B cell (primary cell): ENCODE measurements around the gene NKTR. TPM values are rescaled to one million over a fixed set of nuclear protein-coding genes. Genes with fewer than 3 reads are reported as not detected.

Experiments used
- ATAC-seq: fragments of 200-7000 bp; cut with Tn5 transposase; one replicate; pipeline ENCODE4 v1.10.0; 2021; ENCODE audit warnings: low read depth, mild to moderate bottlenecking, moderate number of reproducible peaks, moderate library complexity
- CTCF ChIA-PET: fragments of 350-600 bp; sonication (Branson Sonifier 250); formaldehyde crosslinking; loops from one replicate; lab custom pipeline; 2021; ENCODE audit warnings: antibody characterized with exemption, inconsistent platforms; lab: Charles Lee
- POLR2A ChIA-PET: fragments of 350-600 bp; sonication (Branson Sonifier 250); formaldehyde crosslinking; loops from one replicate; lab custom pipeline; 2021; ENCODE audit warnings: antibody characterized with exemption; lab: Charles Lee
- DNase-seq: peaks from one replicate; pipeline ENCODE4 v3.0.0; 2013
- H2AFZ ChIP-seq: 2 replicates; pipeline ENCODE4 v1.6.1; 2012; ENCODE audit warnings: mild to moderate bottlenecking, low read depth, low read length; ENCODE audit not compliant: insufficient read depth, poor library complexity, severe bottlenecking
- H3K27ac ChIP-seq, 2 donors: 1 replicate in 1 of 2; 2 replicates in 1 of 2; pipeline ENCODE4 v1.5.1; 2012 to 2013; ENCODE audit warnings: low read length in 2 of 2, mild to moderate bottlenecking in 2 of 2, moderate library complexity in 1 of 2
- H3K27me3 ChIP-seq, 4 experiments: fragments of 200-600 bp in 1 of 4; sonication (generic) in 1 of 4; replicated peaks in 1 of 4; 1 replicate in 2 of 4; 2 replicates in 2 of 4; pipeline versions ENCODE4 v1.6.1 to v1.7.0; 2013 to 2016; ENCODE audit warnings: low read length in 3 of 4, mild to moderate bottlenecking in 2 of 4, mixed read lengths in 1 of 4, moderate library complexity in 1 of 4; ENCODE audit not compliant: insufficient read depth in 4 of 4, control insufficient read depth in 3 of 4; ENCODE audit errors: control extremely low read depth in 1 of 4
- H3K36me3 ChIP-seq, 2 experiments: replicated peaks in 1 of 2; 1 replicate in 1 of 2; 2 replicates in 1 of 2; pipeline versions ENCODE4 v1.6.1 to v1.7.1; 2013; ENCODE audit warnings: low read length in 1 of 2; ENCODE audit not compliant: insufficient read depth in 2 of 2, control insufficient read depth in 1 of 2; ENCODE audit errors: control extremely low read depth in 1 of 2, extremely low read depth in 1 of 2
- H3K4me1 ChIP-seq, 2 donors: fragments of 200-600 bp in 1 of 2; sonication (generic) in 1 of 2; 1 replicate in 1 of 2; 2 replicates in 1 of 2; pipeline versions ENCODE4 v1.5.1 to v1.6.1; 2013 to 2017; ENCODE audit warnings: low read length in 2 of 2; ENCODE audit not compliant: control insufficient read depth in 2 of 2, insufficient read depth in 2 of 2
- H3K4me2 ChIP-seq: replicated peaks from 2 replicates; pipeline ENCODE3; 2012; ENCODE audit warnings: mild to moderate bottlenecking, low read depth, low read length; ENCODE audit not compliant: poor library complexity, severe bottlenecking
- H3K4me3 ChIP-seq, 5 experiments: fragments of 200-600 bp in 1 of 5; sonication (generic) in 1 of 5; 1 replicate in 3 of 5; 2 replicates in 2 of 5; pipeline versions ENCODE4 v1.5.1 to v1.7.0; 2011 to 2016; ENCODE audit warnings: low read length in 4 of 5, mild to moderate bottlenecking in 4 of 5, low read depth in 2 of 5, control low read depth in 1 of 5, moderate library complexity in 1 of 5; ENCODE audit not compliant: insufficient read depth in 1 of 5; ENCODE audit errors: control extremely low read depth in 1 of 5, extremely low read depth in 1 of 5
- H3K79me2 ChIP-seq: fragments of 200-600 bp; sonication (generic); one replicate; pipeline ENCODE4 v1.6.0; 2016; ENCODE audit warnings: low read length; ENCODE audit not compliant: control insufficient read depth, insufficient read depth
- H3K9ac ChIP-seq: fragments of 200-600 bp; sonication (generic); 2 replicates; pipeline ENCODE4 v1.6.1; 2017; ENCODE audit warnings: mild to moderate bottlenecking, low read length, moderate library complexity
- H3K9me3 ChIP-seq, 3 donors: one replicate each; pipeline versions ENCODE4 v1.6.1 to v1.7.1; 2013; ENCODE audit warnings: low read length in 2 of 3; ENCODE audit not compliant: control insufficient read depth in 2 of 3, insufficient read depth in 1 of 3; ENCODE audit errors: control extremely low read depth in 1 of 3
- H4K20me1 ChIP-seq: 2 replicates; pipeline ENCODE4 v1.6.0; 2012; ENCODE audit warnings: mild to moderate bottlenecking, low read length; ENCODE audit not compliant: insufficient read depth, control insufficient read depth, poor library complexity, severe bottlenecking
- H3K27ac Mint-ChIP-seq: one replicate; pipeline ENCODE4 v1.8.0; 2021; ENCODE audit warnings: mixed read lengths
- H3K27me3 Mint-ChIP-seq: one replicate; pipeline ENCODE4 v1.8.0; 2021; ENCODE audit warnings: mixed read lengths
- H3K4me1 Mint-ChIP-seq: one replicate; pipeline ENCODE4 v1.8.0; 2021; ENCODE audit warnings: mixed read lengths
- H3K4me3 Mint-ChIP-seq: one replicate; pipeline ENCODE4 v1.8.0; 2021; ENCODE audit warnings: mixed read lengths
- H3K9me3 Mint-ChIP-seq: one replicate; pipeline ENCODE4 v1.8.0; 2022; ENCODE audit warnings: mixed read lengths; ENCODE audit not compliant: insufficient read depth
- EZH2 ChIP-seq: IDR thresholded peaks from 2 replicates; pipeline ENCODE4 v1.6.1; 2012; ENCODE audit warnings: borderline replicate concordance, low read depth, mild to moderate bottlenecking, moderate library complexity, low read length; ENCODE audit not compliant: insufficient read depth, poor library complexity, severe bottlenecking
- WGBS: methylation state at CpG from one replicate; pipeline ENCODE4 v1.1.5; 2013; ENCODE audit warnings: missing lambda C conversion rate; ENCODE audit not compliant: insufficient coverage; 5-methylcytosine and 5-hydroxymethylcytosine counted together
- intact Hi-C: fragments of 100-400 bp; cut with micrococcal nuclease; formaldehyde crosslinking; loops from one replicate; pipeline ENCODE4 v1.10.0; 2022
- polyA plus RNA-seq: library from polyadenylated mRNA; depleted of rRNA; stranded (reverse); fragments of >200 nt; gene quantifications from 2 replicates; pipeline ENCODE4 v1.2.3, GENCODE V29; 2012
- total RNA-seq, 2 donors: library from RNA; stranded (reverse); fragments of 120-200 nt in 1 of 2; gene quantifications; 1 replicate in 1 of 2; 2 replicates in 1 of 2; pipeline versions ENCODE4 v1.2.3 to v1.2.4, GENCODE V29; 2013 to 2022
- TF ChIP-seq, protein P1 (sequence below): fragments of 200-600 bp; IDR thresholded peaks from one replicate; pipeline ENCODE4 v1.8.0; 2022; ENCODE audit warnings: antibody characterized with exemption, mild to moderate bottlenecking

NKTR gene
- total and polyA plus RNA-seq, 2 donors (not counting 1 experiment from before 2014, with no cell fraction given), result 58.0 to 227 TPM

- intact Hi-C loops, result no loop called here
- 97% methylated on average over 6 of the region's 6 CpGs for WGBS
Measured at GRCh38 chr3:42655980-42656679, 55.6 kb downstream of the NKTR start.

More at GRCh38 chr3:42655980-42656679, 55.6 kb downstream of the NKTR start:
- H3K4me3 ChIP-seq, result no peak overlapping the region
- H3K36me3 ChIP-seq, result no peaks in the 10 kb centered on the region
- H3K9me3 ChIP-seq, result peaks cover 0 to 4% (median 0%) of the 10 kb centered on the region in 3 donors
- Mint-ChIP-seq H3K27me3 (peaks cover 7% of the 10 kb centered on the region), H3K4me3 (no peak overlapping the region), H3K27ac (no peak overlapping the region), H3K9me3 (no peaks in the 10 kb centered on the region), H3K4me1 (peaks cover 21% of the 10 kb centered on the region)
- no peak overlapping the region for H2AFZ ChIP-seq
- ATAC-seq (no peak), DNase-seq (no peak)
- peaks cover 0 to 21% (median 1%) of the 10 kb centered on the region in 4 experiments for H3K27me3 ChIP-seq
- no peak overlapping the region for H3K4me2 ChIP-seq
- no peaks in the 10 kb centered on the region for H4K20me1 ChIP-seq
- ChIA-PET CTCF (no interaction called here), POLR2A (no interaction called here)
- H3K4me1 ChIP-seq, result peaks cover 25 to 30% of the 10 kb centered on the region in 2 donors
- no peak overlapping the region for H3K9ac ChIP-seq
- no peak for TF ChIP-seq EZH2
- TF ChIP-seq, protein P1, sequence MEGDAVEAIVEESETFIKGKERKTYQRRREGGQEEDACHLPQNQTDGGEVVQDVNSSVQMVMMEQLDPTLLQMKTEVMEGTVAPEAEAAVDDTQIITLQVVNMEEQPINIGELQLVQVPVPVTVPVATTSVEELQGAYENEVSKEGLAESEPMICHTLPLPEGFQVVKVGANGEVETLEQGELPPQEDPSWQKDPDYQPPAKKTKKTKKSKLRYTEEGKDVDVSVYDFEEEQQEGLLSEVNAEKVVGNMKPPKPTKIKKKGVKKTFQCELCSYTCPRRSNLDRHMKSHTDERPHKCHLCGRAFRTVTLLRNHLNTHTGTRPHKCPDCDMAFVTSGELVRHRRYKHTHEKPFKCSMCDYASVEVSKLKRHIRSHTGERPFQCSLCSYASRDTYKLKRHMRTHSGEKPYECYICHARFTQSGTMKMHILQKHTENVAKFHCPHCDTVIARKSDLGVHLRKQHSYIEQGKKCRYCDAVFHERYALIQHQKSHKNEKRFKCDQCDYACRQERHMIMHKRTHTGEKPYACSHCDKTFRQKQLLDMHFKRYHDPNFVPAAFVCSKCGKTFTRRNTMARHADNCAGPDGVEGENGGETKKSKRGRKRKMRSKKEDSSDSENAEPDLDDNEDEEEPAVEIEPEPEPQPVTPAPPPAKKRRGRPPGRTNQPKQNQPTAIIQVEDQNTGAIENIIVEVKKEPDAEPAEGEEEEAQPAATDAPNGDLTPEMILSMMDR, result no peak
- no peak overlapping the region for H3K27ac ChIP-seq
- no peaks in the 10 kb centered on the region for H3K79me2 ChIP-seq
